Mucosa of gallbladder (tissue), 1 donor: ENCODE data around the gene GYS2. TPM values are rescaled to one million over a fixed set of nuclear protein-coding genes. Genes with fewer than 3 reads are reported as not detected.
A peak's percentile ranks its signal among the peaks of the same experiment; 100 is the strongest.

Source experiments
- DNase-seq: peaks from one replicate; pipeline ENCODE4 v3.0.0-alpha.2; 2020; ENCODE audit warnings: low spot score
- total RNA-seq: library from RNA; stranded (reverse); gene quantifications from one replicate; pipeline ENCODE4 v1.2.1, GENCODE V29; 2021
- donor health status: DM: no; HTN: no; CAD: no.

Gene GYS2
- total RNA-seq, 1 donor from 2014 or later, result not detected

DNA sequence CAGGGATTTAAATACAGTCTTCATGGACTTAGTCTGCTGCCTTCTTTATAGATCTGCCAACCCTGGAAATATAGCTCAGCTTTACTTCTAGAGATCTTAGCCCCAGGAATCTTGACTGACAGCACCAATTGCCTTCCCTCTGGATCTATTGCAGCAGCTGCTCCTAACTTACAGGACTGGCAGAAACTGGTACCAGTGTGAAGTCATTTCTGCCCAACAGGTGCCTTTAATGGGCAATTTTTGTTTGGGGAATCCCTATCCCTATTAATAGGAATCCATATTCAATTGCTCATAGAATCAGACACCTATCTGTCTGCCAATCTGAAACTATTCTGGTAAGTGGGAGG is 51.3 kb downstream of the GYS2 start:
- no peak for DNase-seq

GRCh38 chr12:21552635-21553328 is 51.9 kb downstream of the GYS2 start:
- DNase-seq, result no peak

DNA sequence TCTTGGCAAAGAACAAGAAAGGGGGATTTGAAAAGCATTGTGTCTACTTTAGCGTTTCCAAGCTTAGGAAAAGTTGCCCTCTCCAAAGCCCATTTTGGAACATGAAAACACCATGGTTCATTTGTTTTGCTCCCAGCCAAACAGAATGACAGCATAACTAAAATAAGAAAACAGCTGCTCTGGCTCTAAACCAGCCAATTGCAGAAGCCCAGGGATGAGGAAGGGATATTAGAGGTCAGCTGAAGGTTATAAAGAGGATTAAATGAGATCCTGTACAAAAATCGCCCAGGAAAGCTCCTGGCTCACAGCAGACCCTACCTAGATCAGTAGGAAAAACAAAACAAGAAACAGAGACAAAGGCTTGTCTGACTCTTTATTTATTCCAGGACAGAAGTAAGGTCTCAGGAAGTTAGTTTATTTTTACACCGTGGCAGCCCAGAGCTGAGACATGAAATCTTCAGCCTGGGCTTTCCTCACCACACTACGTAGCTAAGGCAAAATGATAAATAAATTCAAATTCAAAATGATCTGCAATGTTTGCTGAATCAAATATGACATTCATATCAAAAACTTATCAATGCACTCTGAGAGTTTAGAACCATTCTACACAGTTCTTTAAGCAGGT is 52.7 kb downstream of the GYS2 start:
- DNase-seq, result no peak

DNA sequence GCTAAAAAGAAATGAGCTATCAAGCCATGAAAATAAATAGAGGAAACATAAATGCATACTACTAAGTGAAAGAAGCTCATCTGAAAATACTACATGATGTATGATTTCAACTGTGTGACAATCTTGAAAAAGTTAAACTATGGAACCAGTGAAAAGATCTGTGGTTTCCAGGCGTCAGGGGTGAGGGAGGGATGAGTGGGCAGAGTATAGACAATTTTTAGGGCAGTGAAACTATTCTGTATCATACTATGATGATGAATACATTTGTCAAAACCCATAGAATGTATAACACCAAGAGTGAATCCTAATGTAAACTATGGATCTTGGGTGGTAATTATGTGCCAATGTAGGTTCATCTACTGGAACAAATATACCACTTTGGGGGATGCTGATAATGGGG is 57.2 kb downstream of the GYS2 start:
- no peak for DNase-seq

DNA sequence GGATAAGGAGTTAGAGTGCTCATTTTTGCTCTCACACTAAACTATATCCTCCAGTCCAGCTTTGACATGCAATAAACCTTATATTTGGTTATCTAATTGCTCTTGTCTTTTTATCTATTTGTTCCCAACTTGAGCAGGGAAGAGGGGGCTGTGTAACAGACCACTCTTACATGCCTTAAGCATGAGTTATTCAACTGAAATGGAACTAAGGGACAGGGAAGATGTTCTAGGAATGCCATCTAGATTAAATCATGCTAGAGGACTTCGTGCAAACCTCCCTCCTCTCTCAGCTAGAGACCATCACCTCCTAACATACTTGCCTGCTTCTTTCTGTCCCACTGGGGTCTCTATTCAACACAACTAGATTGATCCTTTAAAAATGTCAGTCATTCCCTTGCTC is 57.9 kb downstream of the GYS2 start:
- no peak for DNase-seq

GRCh38 chr12:21545557-21545956 is 59.1 kb downstream of the GYS2 start:
- no peak for DNase-seq

DNA sequence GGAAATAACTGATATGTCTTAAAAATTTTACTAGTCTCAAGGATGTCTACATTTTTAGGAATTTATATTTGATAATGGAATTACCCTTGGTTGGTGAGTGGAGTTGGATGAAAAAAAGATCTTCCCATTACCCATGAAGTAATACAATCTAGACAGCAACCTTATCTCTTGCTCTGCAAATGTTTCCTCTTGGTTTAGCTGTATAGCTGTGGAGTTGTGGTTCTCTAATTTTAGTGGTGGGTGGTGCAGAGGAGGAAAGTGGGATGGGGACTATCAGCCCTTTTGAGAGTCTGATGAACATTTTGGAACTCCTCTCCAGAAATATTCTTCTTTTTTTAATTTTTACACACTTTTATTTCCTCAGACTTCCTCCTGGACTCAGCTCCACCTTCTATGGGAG is 61.5 kb downstream of the GYS2 start:
- no peak for DNase-seq

GRCh38 chr12:21542403-21542802 is 62.2 kb downstream of the GYS2 start:
- DNase-seq, result no peak

- DNase-seq, result no peak
Measured at GRCh38 chr12:21541773-21542172, 62.9 kb downstream of the GYS2 start.

- DNase-seq, result no peak
Measured at GRCh38 chr12:21539797-21540196, 64.8 kb downstream of the GYS2 start.

DNA sequence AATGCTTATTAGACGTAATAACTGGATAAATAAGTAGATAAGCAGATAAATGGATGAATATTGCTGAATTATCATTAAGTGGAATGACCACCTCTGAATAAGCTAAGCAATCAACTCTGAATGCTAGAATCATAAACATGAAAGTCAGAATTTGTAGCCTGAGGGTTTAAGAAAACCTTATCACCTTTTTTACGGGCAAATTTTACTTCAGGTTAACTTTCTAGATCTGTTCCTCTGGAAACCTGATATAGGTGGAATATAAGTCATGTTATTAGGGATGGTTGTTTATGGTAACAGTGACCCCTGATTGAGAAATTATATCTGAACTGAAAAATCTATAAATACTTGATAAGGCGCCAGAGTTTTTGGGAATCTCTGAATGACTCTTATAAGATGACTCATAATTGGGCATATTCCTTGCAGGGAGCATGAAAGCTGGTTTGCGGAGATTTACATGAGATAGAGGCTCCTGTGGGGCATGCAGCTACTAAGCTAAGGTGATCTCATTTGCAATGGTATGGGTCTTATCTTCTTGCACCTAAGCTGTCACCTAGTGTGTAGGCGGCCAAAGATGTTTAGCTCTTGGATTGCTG is 66.5 kb downstream of the GYS2 start:
- no peak for DNase-seq

DNA sequence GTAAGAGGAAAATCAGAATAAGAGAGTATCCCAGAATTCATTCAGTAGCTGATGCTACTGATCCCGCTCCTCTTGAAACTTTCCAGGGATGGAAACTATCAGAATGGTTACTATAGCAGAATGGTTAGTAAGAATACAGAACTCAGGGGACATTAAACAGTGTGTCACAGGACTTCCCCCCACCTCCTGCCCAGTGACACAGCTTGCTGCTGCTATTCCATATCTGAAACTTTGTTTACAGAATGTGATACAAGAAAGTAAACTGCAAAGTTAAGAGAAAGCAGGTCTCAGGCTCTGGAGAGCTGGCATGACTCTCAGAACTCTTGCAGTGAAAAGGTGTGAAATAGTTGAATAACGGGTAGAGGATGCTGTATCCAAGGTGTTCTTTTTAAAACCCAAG is 75.2 kb downstream of the GYS2 start:
- DNase-seq, result no peak

- no peak for DNase-seq
Measured at GRCh38 chr12:21528953-21529352, 75.7 kb downstream of the GYS2 start.

GRCh38 chr12:21527451-21528180 is 77.0 kb downstream of the GYS2 start:
- DNase-seq, result peak; percentile 39

- DNase-seq, result no peak
Measured at GRCh38 chr12:21526721-21527345, 77.8 kb downstream of the GYS2 start.

DNA sequence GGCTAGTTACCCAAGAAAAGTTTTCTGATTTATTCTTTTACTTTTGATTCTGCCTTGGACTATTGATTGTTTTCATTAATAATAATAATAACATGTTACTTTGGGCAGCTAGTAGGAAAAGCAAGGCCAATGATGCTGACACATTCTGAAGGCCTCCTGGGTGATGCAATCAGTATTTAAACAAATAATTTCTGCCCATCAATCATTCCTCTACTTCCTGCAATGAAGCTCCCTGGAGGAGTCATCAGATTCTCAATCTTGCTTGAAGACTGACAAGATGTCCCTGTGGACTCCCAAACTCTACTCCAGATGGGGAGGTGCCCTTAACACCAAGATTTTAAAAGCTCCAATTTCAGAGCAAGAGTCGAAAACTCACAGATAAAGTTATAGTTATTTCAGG is 78.6 kb downstream of the GYS2 start, which contains the start of gene SPX:
SPX (plus strand) TSS at position 244 of the 400 bp plus-strand sequence. CDS start 177 bp downstream, outside the sequence.
- DNase-seq, result no peak

- DNase-seq, result no peak
Measured at GRCh38 chr12:21523148-21523547, 81.5 kb downstream of the GYS2 start.

GRCh38 chr12:21521541-21521940 is 83.1 kb downstream of the GYS2 start:
- no peak for DNase-seq

GRCh38 chr12:21518451-21518850 is 86.2 kb downstream of the GYS2 start:
- no peak for DNase-seq

DNA sequence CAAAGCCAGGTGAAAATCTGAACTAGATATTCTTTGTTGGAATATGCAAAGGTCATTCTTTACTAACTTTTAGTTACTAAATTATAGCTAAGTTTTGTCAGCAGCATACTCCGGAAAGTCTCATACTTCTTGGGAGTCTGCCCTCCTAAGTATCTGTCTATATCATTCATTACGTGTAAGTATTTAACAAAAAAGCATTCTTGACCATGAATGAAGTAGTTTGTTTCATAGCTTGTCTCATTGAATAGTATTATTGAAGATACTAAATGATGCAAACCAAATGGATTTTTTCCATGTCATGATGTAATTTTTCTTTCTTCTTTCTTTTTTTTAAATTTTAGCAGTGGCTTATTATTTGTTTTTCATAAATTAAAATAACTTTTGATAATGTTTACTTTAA is 88.4 kb downstream of the GYS2 start:
- no peak for DNase-seq

DNA sequence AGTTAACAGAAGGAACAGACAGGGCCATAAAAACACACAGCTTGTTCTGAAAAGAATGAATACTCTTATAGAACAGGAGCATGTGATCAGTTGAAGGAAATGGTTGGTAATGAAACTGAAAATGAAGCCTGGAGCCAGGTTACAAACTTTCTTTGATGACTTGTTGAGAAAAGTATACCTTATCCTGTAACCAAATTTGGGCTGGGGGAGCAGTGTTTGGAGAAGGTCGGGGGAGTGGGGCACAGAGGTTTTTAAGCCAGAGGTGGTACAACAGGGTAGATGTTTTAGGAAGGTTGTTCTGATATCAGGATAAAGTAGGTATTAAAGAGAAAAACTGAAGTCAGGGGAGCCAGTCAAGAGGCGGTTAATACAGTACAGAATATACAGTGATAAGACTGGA is 94.9 kb downstream of the GYS2 start:
- DNase-seq, result no peak

DNA sequence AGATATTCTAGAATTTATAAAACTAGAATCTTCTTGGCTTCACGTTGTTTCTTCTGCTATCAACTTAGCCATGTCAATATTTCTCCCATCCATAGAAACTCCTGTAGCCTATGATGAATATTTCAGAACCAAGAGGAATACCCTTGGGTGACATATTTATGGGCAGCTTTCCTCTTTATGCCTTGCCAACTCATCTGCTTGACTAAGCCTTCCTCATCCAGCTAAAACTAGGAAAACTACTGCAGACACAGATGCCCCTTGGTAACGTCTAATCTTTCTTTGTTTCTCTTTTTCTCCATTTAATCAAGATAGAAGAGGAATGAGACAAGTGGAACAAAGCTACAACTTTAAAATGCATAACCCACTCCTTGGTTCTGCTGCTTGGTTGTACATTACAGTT is 96.8 kb downstream of the GYS2 start:
- DNase-seq, result no peak
